Fibroblast of mammary gland (primary cell): ENCODE results near the gene MUC16.

Experiments used
- DNase-seq: peaks from one replicate; pipeline ENCODE4 v3.0.0-alpha.2; 2010; ENCODE audit warnings: low read depth
- H3K4me3 ChIP-seq: 2 replicates; pipeline ENCODE4 v1.5.1; 2011; ENCODE audit warnings: low read depth, mild to moderate bottlenecking, low read length, moderate library complexity; ENCODE audit not compliant: control insufficient read depth
- TF ChIP-seq, protein P1 (sequence below): conservative IDR thresholded peaks from 2 replicates; pipeline ENCODE4 v1.5.1; 2011; ENCODE audit warnings: low read depth, low read length, inconsistent platforms; ENCODE audit not compliant: control insufficient read depth, insufficient read depth

Gene MUC16

DNA sequence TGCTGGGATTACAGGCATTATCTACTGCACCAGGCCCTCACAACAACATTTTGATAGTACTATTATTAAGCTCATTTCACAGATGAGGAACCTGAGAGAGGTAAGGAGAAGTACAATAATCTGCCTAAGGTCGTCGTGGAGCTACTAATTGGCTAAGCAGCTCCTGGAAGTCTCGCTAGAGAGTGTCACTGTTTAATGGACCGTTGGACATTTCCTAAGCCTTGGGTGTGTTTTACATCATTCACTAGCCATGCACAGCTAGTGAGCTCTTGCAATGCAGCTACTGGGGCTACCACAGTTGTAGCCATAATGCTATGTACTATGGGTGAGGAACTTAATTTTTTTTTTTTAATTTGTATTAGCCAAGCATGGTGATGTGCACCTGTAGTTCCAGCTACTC lies 42.7 kb upstream of the MUC16 start:
- TF ChIP-seq, protein P1, sequence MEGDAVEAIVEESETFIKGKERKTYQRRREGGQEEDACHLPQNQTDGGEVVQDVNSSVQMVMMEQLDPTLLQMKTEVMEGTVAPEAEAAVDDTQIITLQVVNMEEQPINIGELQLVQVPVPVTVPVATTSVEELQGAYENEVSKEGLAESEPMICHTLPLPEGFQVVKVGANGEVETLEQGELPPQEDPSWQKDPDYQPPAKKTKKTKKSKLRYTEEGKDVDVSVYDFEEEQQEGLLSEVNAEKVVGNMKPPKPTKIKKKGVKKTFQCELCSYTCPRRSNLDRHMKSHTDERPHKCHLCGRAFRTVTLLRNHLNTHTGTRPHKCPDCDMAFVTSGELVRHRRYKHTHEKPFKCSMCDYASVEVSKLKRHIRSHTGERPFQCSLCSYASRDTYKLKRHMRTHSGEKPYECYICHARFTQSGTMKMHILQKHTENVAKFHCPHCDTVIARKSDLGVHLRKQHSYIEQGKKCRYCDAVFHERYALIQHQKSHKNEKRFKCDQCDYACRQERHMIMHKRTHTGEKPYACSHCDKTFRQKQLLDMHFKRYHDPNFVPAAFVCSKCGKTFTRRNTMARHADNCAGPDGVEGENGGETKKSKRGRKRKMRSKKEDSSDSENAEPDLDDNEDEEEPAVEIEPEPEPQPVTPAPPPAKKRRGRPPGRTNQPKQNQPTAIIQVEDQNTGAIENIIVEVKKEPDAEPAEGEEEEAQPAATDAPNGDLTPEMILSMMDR = no peak
- no peak overlapping the region for H3K4me3 ChIP-seq
- no peak for DNase-seq

DNA sequence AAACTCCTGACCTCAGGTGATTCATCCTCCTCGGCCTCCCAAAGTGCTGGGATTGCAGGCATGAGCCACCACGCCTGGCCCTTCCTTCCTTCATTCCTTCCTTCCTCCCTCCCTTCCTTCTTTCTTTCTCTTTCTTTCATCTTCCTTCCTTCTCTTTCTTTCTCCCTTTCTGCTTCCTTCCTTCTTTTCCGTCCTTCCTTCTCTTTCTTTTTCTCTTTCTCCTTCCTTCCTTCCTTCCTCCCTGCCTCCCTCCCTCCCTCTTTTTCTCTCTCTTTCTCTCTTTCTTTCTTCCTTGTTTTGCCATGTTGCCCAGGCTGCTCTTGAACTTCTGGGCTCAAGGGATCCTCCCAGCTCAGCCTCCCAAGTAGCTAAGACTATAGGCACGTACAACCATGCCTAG lies 36.5 kb upstream of the MUC16 start:
- TF ChIP-seq, protein P1 = no peak
- no peak overlapping the region for H3K4me3 ChIP-seq
- no peak for DNase-seq

DNA sequence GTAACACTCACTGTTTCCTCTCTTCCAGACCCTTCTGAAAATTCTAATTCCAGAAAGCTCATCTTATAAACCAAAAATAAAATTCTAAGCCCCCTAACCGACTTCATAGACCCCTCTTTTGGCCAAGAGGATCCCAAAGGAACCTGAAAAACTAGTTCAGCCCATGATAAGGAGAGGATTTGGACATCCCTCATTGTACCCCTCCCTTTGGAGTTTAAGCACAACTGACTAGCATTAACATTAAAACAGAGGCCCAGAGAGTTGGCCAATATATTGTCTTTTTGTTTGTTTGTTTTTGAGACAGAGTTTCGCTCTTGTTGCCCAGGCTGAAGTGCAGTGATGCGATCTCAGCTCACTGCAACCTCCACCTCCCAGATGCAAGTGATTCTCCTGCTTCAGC lies 34.2 kb upstream of the MUC16 start:
- TF ChIP-seq, protein P1 = no peak
- DNase-seq = no peak

DNA sequence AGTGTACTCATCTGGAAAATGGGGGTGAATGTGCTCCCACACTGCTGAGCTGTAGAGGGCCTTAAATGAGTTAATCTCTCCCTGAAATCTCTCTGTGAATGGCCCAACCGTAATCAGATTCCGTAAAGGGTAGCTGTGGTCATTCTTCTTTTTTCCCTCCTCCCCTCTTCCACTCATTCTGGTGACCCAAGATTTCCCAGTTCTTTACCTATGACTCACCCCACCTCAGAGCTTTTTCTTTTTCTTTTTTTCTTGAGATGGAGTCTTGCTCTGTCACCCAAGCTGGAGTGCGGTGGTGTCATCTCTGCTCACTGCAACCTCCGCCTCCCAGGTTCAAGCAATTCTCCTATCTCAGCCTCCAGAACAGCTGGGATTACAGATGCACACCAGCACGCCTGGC lies 33.3 kb upstream of the MUC16 start:
- DNase-seq = no peak
- H3K4me3 ChIP-seq = no peak overlapping the region
- TF ChIP-seq, protein P1 = no peak

More for the DNA sequence above, 34.2 kb upstream of the MUC16 start:
- no peak overlapping the region for H3K4me3 ChIP-seq

DNA sequence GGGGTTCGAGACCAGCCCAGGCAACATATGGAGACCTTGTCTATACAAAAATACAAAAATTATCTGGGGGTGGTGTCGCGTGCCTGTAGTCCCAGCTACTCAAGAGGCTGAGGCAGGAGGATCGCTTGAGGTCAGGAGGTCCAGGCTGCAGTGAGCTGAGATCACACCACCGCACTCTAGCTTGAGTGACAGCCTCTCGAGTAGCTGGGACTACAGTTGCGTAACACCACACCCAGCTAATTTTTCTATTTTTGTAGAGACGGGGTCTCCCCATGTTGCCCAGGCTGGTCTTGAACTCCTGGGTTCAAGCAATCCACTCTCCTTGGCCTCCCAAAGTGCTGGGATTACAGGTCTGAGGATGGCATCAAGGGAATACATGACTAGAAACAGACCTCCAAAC lies 30.8 kb upstream of the MUC16 start:
- H3K4me3 ChIP-seq = no peak overlapping the region
- DNase-seq = no peak
- TF ChIP-seq, protein P1 = no peak

DNA sequence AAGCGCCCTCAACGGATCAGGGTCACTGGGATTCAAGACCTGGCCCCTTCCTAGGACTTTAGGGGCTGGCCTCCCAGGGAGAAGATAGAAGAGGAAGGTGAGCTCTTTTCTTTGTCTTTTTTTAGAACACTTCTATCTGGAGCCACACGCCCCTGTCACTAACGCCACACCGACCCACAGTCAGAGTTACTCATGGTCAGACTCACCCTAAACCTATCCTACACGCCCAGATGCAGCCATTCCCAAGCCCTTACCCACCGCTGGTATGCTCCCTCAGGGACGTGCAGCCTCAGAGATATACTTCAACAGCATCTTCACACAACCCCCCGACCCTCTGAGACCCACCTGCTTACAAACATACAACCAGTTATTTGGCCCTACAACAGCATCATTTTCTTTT lies 29.9 kb upstream of the MUC16 start:
- DNase-seq = no peak
- no peak overlapping the region for H3K4me3 ChIP-seq
- TF ChIP-seq, protein P1 = no peak

DNA sequence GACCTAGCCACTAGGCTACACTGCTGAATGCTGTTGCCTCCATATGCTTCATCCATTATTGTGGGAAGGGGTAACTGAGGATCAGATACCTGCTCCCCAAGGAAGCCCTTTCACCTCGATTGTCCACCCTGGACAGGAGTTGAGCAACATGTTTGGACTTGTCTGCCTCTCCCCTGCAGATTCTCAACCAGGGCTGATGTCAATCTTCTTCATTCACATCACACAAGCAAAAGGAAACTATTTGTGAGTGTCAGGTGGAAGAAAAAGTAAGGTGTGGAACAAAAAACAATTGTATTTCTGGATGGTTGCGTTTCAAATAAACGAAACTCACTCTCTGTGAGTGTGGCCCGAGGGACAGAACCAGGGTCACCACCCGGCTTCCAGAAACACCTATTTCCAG lies 29.5 kb upstream of the MUC16 start:
- DNase-seq = no peak
- TF ChIP-seq, protein P1 = no peak
- no peak overlapping the region for H3K4me3 ChIP-seq
